Ovary (tissue), 3 donors: ENCODE results near the gene SDCCAG8.

Experiments
- EP300 ChIP-seq: sonication (generic); formaldehyde crosslinking; IDR thresholded peaks from one replicate; pipeline ENCODE4 v1.6.1; 2017; ENCODE audit warnings: antibody characterized with exemption
- POLR2A ChIP-seq: fragments of 450-650 bp; IDR thresholded peaks from one replicate; pipeline ENCODE4 v1.6.1; 2017; ENCODE audit warnings: antibody characterized with exemption, mild to moderate bottlenecking, moderate library complexity
- TF ChIP-seq, protein P1 (sequence below), 3 donors: fragments of 450-650 bp in 2 of 3; fragments of 200-600 bp in 1 of 3; IDR thresholded peaks; one replicate each; pipeline versions ENCODE4 v1.5.1 to v1.8.0; 2016 to 2022; ENCODE audit warnings: antibody characterized with exemption in 3 of 3, mild to moderate bottlenecking in 1 of 3
- donor health status: DM: no; HTN: no; CAD: no.

DNA sequence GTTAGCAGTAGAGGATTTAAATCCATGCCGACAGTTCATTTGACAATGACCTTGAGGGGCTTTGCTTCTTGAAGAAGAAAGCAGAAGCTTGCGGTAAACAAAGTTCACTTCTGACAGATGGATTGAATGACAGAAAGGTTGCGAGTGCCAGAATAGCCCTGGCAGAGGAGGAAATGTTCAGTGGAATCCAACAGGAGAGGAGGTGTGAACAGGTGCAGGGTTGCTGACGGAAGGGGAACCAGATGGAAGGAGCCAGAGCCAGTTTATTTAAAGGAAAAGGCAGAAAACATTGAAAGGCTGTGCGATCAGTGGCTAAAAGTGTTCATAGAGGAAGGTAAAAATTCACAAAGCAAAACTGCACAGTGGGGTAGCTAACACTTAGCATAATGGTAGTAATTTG is 141.0 kb downstream of the SDCCAG8 start:
- TF ChIP-seq, protein P1, sequence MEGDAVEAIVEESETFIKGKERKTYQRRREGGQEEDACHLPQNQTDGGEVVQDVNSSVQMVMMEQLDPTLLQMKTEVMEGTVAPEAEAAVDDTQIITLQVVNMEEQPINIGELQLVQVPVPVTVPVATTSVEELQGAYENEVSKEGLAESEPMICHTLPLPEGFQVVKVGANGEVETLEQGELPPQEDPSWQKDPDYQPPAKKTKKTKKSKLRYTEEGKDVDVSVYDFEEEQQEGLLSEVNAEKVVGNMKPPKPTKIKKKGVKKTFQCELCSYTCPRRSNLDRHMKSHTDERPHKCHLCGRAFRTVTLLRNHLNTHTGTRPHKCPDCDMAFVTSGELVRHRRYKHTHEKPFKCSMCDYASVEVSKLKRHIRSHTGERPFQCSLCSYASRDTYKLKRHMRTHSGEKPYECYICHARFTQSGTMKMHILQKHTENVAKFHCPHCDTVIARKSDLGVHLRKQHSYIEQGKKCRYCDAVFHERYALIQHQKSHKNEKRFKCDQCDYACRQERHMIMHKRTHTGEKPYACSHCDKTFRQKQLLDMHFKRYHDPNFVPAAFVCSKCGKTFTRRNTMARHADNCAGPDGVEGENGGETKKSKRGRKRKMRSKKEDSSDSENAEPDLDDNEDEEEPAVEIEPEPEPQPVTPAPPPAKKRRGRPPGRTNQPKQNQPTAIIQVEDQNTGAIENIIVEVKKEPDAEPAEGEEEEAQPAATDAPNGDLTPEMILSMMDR (IDR thresholded peaks at IDR 0.05) = no peak
- TF ChIP-seq EP300 = no peak
- no peak for TF ChIP-seq POLR2A
